Fibroblast of the aortic adventitia (primary cell): ENCODE results near the gene FBXL17. TPM values are rescaled to one million over a fixed set of nuclear protein-coding genes. Genes with fewer than 3 reads are reported as not detected.

Experiments
- DNase-seq: peaks from one replicate; pipeline ENCODE4 v3.0.0-alpha.2; 2010; ENCODE audit warnings: low read depth
- H3K4me3 ChIP-seq: 2 replicates; pipeline ENCODE4 v1.5.1; 2011; ENCODE audit warnings: low read depth, mild to moderate bottlenecking, control low read depth, low read length, moderate library complexity
- CTCF ChIP-seq: IDR thresholded peaks from 2 replicates; pipeline ENCODE4 v1.5.1; 2011; ENCODE audit warnings: mild to moderate bottlenecking, low read length, control low read depth, inconsistent platforms; ENCODE audit not compliant: insufficient read depth
- total RNA-seq: library from RNA; depleted of rRNA; stranded (reverse); fragments of >200 nt; gene quantifications from 2 replicates; pipeline ENCODE4 v1.2.3, GENCODE V29; 2012; ENCODE audit warnings: low replicate concordance

FBXL17 gene
- total RNA-seq, 1 donor = 19.7 TPM

GRCh38 chr5:107977550-107978071 is 404.3 kb downstream of the FBXL17 start:
- H3K4me3 ChIP-seq = no peak overlapping the region
- DNase-seq = no peak
- TF ChIP-seq CTCF = no peak

GRCh38 chr5:107975568-107975967 is 406.3 kb downstream of the FBXL17 start:
- no peak overlapping the region for H3K4me3 ChIP-seq
- no peak for DNase-seq
- no peak for TF ChIP-seq CTCF

DNA sequence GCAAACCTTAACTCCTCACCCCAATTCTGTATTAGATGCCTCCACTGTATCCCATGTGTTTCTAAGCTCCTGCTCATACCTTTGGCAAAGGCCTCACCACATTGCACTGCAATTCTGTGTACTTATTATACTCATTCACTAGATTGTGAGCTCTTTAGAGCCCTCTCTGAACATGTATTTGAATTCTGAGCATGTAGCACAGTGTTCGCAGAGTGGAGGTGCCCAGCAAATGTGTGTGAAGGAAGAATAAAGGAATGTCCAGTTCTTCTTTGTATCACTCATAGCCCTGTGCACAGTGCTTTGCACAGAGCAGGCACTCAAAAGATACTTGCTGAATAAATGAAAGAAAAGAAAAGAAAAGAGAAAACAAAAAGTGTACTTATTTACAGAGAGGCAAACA is 410.1 kb downstream of the FBXL17 start:
- no peak overlapping the region for H3K4me3 ChIP-seq
- DNase-seq = no peak
- TF ChIP-seq CTCF = no peak

DNA sequence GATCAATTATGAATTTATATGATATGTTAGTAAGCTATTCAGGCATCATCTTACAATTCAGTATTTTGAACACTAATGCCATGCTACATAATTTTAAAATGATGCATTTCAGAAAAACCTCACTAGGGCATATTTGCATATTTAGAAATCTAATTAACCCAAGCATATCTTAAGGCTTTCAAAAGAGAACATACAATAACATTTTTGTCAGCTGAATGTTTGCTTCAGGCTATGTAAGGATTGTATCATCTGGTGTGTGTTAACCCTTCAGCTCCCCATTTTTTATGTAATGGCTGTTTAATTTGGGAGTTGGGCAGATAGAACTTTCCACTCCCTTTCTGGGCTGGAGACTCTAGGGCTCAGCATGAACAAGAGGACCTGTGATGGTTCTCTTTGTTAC is 412.1 kb downstream of the FBXL17 start:
- H3K4me3 ChIP-seq = no peak overlapping the region
- DNase-seq = no peak
- TF ChIP-seq CTCF = no peak

- no peak overlapping the region for H3K4me3 ChIP-seq
- no peak for TF ChIP-seq CTCF
- peak; percentile 36 for DNase-seq
These were observed 412.9 kb downstream of the FBXL17 start for GRCh38 chr5:107968998-107969397.

DNA sequence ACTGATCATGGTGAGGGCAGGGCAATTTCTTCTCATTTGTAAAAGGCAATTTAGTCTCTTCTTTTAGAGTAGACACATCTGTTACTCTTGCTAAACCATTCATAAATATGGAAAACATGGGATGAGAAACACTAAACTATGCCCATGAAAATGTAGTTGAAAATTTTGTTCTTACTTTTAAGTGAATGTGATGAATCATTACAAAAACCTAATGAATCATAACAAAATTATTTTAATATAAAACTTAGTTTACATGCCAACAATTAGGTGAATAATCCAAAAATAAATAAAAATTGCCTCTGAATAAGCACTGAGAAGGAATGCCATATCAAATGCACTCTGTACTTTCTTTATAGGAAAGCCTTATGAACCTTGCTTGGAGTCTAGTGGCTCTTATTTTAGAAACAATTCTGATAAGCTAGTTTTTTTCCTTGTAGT is 413.5 kb downstream of the FBXL17 start:
- no peak for TF ChIP-seq CTCF
- peak; percentile 24 for DNase-seq
- H3K4me3 ChIP-seq = no peak overlapping the region

- no peak for TF ChIP-seq CTCF
- DNase-seq = no peak
These were observed 415.7 kb downstream of the FBXL17 start for GRCh38 chr5:107966201-107966600.

More at GRCh38 chr5:107966201-107966600, 415.7 kb downstream of the FBXL17 start:
- H3K4me3 ChIP-seq = no peak overlapping the region
